ENCODE data around the gene TEN1.

Gene TEN1

DNA sequence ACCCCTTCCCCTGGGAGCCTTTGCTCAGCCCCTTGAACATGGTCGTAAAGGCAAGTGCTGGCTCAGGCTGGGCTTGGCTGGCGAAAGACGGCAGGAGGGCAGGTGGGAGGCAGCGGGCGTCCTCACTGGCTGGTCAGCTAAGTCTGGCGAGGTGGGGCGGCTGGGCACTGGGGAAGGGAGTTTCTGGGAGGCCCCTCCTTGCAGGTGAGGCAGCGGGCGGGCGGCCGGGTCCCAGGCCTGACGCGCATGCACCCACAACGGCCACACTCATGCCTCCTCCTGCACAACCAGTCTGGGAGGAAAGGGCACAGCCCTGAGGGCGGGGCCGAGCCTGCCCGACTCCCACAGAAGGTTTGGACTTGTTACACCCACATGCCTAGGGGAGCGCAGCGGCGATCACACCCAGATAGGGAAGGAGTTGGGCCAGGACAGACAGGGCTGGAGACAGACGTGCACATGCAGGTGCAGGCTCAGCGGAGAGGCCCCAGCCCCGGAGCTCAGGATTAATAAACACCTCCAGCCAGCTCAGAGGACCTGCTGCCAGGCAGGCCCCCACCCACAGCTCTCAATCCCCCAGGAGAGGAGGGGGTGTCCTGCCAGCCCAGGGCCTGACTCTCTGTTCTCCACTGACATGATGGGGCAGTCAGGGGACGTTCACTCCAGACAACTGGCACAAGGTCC is 48.3 kb downstream of the TEN1 start, which contains the start of gene EVPL:
Gene EVPL, minus strand, starts transcription at position 148 of the 681 bp plus-strand sequence. Its CDS starts 108 bp downstream, at position 40.
- H3K4me3 ChIP-seq, result no peak within 1 kb of the TSS
- H3K27ac ChIP-seq, result no peak within 1 kb of the TSS
- TF ChIP-seq, protein P1, sequence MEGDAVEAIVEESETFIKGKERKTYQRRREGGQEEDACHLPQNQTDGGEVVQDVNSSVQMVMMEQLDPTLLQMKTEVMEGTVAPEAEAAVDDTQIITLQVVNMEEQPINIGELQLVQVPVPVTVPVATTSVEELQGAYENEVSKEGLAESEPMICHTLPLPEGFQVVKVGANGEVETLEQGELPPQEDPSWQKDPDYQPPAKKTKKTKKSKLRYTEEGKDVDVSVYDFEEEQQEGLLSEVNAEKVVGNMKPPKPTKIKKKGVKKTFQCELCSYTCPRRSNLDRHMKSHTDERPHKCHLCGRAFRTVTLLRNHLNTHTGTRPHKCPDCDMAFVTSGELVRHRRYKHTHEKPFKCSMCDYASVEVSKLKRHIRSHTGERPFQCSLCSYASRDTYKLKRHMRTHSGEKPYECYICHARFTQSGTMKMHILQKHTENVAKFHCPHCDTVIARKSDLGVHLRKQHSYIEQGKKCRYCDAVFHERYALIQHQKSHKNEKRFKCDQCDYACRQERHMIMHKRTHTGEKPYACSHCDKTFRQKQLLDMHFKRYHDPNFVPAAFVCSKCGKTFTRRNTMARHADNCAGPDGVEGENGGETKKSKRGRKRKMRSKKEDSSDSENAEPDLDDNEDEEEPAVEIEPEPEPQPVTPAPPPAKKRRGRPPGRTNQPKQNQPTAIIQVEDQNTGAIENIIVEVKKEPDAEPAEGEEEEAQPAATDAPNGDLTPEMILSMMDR (IDR thresholded peaks at IDR 0.05), result no peak
- no peak for DNase-seq (ENCODE audit: low spot score)

DNA sequence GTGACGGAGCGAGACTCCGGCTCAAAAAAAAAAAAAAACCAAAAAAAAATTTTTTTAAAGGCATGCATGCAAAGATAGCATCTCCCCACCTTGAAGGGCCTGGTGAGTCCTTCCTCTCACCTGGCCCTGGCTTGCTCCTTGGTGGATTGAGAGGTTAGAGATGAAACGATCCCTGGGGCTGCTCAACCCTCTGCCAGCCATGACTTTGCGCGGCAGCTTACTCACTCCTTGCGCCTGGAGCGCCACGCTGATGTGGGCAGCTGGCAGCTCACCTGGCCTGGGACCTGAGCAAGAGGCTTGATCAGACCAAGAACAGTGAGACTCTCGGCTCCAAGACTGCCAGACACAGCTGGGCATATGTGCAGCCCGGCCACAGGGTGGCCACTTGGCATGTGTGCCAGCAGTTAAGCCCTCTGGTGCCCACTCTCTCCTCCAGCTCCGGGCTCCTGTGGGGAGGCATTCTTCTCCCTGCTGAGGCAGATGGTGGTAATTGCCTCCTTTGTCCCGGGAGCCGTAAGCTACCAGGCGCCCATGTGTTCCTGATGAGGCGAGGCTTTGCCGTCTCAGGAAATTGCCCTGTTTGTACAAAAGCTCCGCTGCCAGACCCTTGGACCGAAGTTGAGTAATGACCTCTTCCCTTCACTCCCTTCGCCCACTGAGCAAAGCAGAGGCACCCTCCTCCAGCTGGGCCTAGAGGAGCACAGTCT is 53.2 kb downstream of the TEN1 start:
- H3K4me3 ChIP-seq, result no peak overlapping the region
- TF ChIP-seq, protein P1 (IDR thresholded peaks at IDR 0.05), result no peak
- H3K27ac ChIP-seq, result no peak overlapping the region
- DNase-seq (ENCODE audit: low spot score), result no peak

DNA sequence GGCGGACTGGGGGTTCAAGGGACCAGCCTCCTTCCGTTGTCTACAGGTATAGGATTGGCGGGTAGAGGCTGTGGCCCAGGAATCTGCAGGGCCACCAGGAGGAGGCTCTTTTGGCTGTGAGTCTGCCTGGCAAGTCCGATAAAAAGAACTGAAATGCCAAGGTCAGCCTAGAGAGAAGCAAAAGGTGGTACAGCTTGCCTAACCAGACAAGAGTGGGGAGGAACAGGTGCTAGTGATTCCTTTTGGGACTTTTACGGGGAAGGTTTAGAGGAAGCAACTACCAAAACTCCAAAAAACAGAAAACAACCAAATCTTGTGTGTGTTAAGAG is 53.7 kb downstream of the TEN1 start:
- Histone ChIP-seq H3K27ac (no peak overlapping the region), H3K4me3 (no peak overlapping the region)
- DNase-seq (ENCODE audit: low spot score), result no peak
- TF ChIP-seq, protein P1 (IDR thresholded peaks at IDR 0.05), result no peak

DNA sequence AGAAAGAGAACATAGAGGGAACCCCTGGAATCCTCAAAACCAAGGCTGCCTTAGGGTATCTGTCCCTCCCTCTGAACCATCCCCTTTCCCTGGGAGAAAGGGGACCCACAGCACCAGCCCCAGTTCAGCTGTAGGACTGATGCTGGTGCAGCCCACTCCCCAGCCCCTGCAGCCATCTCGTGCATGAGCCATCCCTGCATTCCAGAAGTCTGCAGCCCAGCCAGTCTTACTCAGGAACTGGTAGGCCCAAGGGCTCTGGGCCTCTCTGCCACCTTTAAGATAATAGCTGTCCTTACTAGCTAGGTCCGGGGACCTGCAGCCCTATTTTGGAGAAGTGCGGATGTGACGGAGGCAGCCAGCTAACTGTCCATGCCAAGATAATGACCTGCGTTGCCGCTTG is 54.1 kb downstream of the TEN1 start:
- DNase-seq (ENCODE audit: low spot score), result no peak
- Histone ChIP-seq H3K27ac (no peak overlapping the region), H3K4me3 (no peak overlapping the region)
- TF ChIP-seq, protein P1 (IDR thresholded peaks at IDR 0.05), result no peak

DNA sequence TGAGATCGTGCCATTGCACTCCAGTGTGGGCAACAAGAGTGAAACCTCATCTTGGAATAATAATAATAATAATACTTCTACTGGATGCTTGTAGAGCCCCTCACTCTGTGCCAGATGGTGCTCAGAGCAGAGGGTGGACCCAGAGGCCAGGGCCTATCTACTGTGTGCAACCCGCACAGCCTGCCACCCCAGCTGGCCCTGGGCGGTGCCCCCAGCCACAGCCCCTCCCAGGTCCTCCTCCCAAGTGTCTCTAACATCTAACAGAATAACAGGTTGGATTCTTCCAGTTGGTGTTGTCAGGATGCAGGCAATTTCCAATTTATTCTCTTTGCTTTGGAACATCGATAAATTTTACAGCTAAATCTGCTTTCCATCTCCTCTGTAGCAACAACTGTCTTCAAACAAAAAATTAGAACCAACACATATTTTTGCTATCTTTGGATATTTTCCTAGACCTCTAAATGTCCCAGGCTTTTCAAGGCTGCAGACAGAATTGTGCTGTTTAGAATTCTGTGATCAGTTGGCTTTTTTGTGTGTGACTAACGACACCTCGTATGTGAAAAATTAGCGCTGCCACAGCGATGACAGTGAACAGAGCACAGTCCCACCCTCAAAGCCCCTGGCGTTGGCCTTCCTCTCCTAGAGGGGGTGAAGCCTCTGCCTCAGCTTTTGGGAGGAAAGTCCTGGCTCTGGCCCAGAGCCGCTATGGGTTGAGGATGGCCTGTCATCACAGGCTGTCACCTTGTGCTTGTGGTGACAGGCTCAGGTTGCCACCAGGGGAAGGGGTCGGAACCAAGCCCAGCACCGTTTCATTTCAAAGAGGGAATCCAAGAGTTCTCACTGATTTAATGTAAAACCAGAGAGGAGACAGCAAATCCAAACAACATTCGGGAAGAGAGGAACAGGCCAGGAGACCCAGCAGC is 55.6 kb downstream of the TEN1 start:
- DNase-seq (ENCODE audit: low spot score), result no peak
- Histone ChIP-seq H3K4me3 (no peak overlapping the region), H3K27ac (no peak overlapping the region)
- TF ChIP-seq, protein P1 (IDR thresholded peaks at IDR 0.05), result no peak

DNA sequence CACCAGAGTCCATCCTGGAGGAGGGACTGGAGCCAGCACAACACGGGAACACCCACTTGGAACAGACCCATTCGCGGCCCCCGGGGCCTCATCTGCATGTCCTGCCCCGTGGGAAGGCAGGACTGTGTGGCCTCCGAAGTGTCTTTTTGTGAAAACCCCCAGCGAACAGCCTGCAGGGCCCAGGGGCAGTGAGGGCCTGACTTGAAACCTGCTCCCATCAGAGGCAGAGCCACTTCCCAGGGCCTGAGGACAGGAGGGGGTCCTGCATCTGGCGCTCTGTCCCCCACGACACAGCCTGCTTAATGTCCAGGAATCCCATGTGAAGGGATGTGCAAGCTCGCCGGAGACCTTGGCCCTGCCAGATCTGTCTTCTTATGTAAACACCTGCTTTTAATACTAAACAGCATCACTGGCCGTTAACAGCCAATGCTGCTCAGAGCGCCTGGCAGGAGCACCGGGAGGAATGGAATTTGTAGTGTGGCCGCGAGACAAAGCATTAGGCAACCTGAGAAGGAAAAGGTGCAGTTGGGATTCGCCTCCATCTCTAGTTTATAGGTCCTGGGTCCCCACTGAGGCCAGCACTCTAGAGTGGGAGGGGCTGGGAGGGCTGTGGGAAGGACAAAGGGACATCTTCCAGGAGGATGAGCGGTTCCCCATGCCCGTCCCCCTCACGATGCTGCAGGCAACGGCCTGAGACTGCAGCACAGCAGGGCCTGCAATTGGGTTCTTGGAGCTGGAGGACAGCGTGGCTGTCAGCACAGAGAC is 57.6 kb downstream of the TEN1 start:
- no peak for DNase-seq (ENCODE audit: low spot score)
- TF ChIP-seq, protein P1 (IDR thresholded peaks at IDR 0.05), result no peak
- Histone ChIP-seq H3K27ac (no peak overlapping the region), H3K4me3 (no peak overlapping the region)
